Measurements from ENCODE around the gene HIVEP3.

Gene HIVEP3

DNA sequence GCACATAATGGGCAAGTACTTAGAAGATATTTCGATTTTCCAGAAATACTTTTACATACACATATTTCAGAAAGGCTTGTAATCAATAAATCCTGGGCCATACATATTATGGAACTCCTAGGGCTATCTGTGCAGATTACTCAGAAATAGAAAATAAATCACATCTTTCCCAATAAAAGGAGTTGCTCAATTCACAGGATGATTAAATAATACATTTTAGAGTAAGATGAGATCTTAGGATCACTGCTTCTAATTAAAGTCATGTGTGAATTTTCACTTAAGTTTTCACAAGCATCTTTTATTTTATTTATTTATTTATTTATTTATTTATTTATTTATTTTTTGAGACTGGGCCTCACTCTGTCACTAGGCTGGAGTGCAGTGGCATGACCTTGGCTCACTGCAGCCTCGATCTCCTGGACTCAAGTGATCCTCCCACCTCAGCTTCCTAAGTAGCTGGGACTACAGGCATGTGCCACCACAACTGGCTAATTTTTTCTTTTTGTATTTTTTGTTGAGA lies 144.2 kb downstream of the HIVEP3 start:
- TF ChIP-seq, protein P1, sequence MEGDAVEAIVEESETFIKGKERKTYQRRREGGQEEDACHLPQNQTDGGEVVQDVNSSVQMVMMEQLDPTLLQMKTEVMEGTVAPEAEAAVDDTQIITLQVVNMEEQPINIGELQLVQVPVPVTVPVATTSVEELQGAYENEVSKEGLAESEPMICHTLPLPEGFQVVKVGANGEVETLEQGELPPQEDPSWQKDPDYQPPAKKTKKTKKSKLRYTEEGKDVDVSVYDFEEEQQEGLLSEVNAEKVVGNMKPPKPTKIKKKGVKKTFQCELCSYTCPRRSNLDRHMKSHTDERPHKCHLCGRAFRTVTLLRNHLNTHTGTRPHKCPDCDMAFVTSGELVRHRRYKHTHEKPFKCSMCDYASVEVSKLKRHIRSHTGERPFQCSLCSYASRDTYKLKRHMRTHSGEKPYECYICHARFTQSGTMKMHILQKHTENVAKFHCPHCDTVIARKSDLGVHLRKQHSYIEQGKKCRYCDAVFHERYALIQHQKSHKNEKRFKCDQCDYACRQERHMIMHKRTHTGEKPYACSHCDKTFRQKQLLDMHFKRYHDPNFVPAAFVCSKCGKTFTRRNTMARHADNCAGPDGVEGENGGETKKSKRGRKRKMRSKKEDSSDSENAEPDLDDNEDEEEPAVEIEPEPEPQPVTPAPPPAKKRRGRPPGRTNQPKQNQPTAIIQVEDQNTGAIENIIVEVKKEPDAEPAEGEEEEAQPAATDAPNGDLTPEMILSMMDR (IDR thresholded peaks at IDR 0.05; ENCODE audit: unreplicated experiment in 3 of 3): no peak
- peaks cover 6% of the 10 kb centered on the region for H3K27me3 Mint-ChIP-seq (ENCODE audit: low read depth)
- H3K27ac Mint-ChIP-seq: no peak overlapping the region
- no peaks in the 10 kb centered on the region for H3K9me3 Mint-ChIP-seq
- H3K36me3 Mint-ChIP-seq (ENCODE audit: low read depth): no peaks in the 10 kb centered on the region
- peaks cover 29% of the 10 kb centered on the region for H3K4me1 Mint-ChIP-seq
- H3K4me3 Mint-ChIP-seq: no peak overlapping the region

DNA sequence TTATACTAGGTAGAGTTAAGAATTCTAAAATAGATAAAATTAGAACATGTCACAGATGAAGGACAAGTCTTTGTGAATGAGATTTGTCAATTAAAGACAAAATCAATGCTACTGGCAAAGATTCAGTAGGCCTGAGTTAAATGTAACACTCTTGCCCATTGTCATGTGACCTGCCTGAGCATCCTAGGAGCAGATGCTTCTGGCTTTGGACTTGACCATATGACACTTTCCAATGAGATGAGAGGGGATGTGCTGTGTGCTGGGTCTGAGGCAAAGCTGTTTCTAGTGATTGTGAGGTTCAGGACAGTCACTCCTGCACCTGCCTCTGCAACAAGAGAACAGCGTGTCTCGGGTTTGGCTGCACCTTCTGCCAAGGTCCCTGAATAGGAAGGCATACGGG lies 144.9 kb downstream of the HIVEP3 start:
- TF ChIP-seq, protein P1 (IDR thresholded peaks at IDR 0.05; ENCODE audit: unreplicated experiment in 3 of 3): no peak
- Mint-ChIP-seq H3K4me1 (peaks cover 33% of the 10 kb centered on the region), H3K4me3 (no peak overlapping the region), H3K9me3 (no peaks in the 10 kb centered on the region), H3K27ac (no peak overlapping the region), H3K36me3 (ENCODE audit: low read depth) (no peaks in the 10 kb centered on the region), H3K27me3 (ENCODE audit: low read depth) (peaks cover 6% of the 10 kb centered on the region)

DNA sequence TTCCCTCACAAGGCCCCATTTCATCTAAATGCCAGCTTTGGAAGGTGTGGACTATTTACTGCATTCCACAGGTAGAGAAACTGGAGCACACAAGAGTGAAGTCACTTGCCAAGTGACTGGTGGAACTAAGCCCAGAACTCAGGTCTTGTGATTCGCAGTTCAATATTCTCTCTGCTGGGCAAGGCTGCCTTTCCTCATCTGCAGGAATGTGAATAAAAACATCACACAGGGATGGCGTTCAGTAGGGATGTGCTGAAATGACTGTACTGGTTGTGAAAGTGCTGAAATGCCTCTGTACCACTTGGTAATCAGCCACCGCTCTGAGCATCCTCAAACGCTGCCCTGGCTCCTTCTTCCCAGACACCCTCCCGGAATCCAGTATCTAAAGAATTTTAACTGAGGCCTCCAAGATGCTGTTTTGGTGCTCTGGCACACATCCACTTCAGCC lies 145.6 kb downstream of the HIVEP3 start:
- peaks cover 6% of the 10 kb centered on the region for H3K27me3 Mint-ChIP-seq (ENCODE audit: low read depth)
- H3K27ac Mint-ChIP-seq: no peak overlapping the region
- peaks cover 39% of the 10 kb centered on the region for H3K4me1 Mint-ChIP-seq
- no peaks in the 10 kb centered on the region for H3K9me3 Mint-ChIP-seq
- H3K36me3 Mint-ChIP-seq (ENCODE audit: low read depth): no peaks in the 10 kb centered on the region
- no peak overlapping the region for H3K4me3 Mint-ChIP-seq
- TF ChIP-seq, protein P1 (IDR thresholded peaks at IDR 0.05; ENCODE audit: unreplicated experiment in 3 of 3): no peak

DNA sequence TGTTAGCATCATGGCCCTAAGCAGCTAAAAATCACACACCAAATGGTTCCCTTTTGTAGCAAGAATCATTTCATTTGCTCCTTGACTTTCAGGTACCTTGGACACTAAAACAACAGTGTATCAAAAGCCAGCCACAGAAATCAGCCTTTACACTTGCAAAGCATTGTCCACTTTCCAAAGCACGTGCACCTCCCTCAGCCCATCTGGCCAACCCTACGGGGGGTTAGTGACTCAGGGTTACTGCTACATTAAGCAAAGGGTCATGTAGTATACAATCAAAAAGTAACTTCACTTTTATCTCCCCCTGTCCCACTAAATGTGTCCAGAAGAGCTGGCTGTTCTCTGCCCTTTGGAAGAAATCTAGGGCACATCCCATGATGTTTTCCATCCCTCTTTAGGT lies 149.7 kb downstream of the HIVEP3 start:
- no peak overlapping the region for H3K27ac Mint-ChIP-seq
- TF ChIP-seq, protein P1 (IDR thresholded peaks at IDR 0.05; ENCODE audit: unreplicated experiment in 3 of 3): no peak
- peaks cover 6% of the 10 kb centered on the region for H3K27me3 Mint-ChIP-seq (ENCODE audit: low read depth)
- H3K9me3 Mint-ChIP-seq: no peaks in the 10 kb centered on the region
- H3K36me3 Mint-ChIP-seq (ENCODE audit: low read depth): no peaks in the 10 kb centered on the region
- H3K4me3 Mint-ChIP-seq: no peak overlapping the region
- peaks cover 62% of the 10 kb centered on the region for H3K4me1 Mint-ChIP-seq

DNA sequence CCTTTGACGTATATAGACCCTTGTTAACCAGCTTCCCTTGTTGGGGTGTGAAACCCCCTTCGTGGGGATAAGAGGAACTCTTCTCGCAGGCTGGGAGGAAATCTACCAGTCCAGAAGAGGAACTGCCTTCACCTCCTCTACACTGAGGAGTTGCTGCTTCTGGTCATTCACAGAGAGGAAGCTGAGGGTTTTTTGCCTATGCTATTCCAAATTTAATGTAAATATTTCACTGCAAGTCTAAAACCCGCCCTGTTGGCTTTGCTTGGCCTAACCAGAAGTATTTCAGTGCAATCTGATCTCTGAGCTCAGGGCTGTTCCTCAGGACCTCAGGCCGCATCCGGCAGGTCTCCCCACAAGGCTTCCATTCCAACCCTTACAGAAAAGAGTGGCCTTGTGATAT lies 150.1 kb downstream of the HIVEP3 start:
- H3K4me3 Mint-ChIP-seq: no peak overlapping the region
- H3K27me3 Mint-ChIP-seq (ENCODE audit: low read depth): peaks cover 6% of the 10 kb centered on the region
- H3K4me1 Mint-ChIP-seq: peaks cover 66% of the 10 kb centered on the region
- H3K36me3 Mint-ChIP-seq (ENCODE audit: low read depth): no peaks in the 10 kb centered on the region
- no peak overlapping the region for H3K27ac Mint-ChIP-seq
- TF ChIP-seq, protein P1 (IDR thresholded peaks at IDR 0.05; ENCODE audit: unreplicated experiment in 3 of 3): no peak
- no peaks in the 10 kb centered on the region for H3K9me3 Mint-ChIP-seq

All from nephron (organoid).